H9 (cell line): ENCODE measurements around the gene ADRB1. TPM values are rescaled to one million over a fixed set of nuclear protein-coding genes. Genes with fewer than 3 reads are reported as not detected.

Source experiments
- DNase-seq: peaks from one replicate; pipeline ENCODE4 v3.0.0-alpha.2; 2017
- H2AFZ ChIP-seq: one replicate; pipeline ENCODE4 v1.6.1; 2013; ENCODE audit warnings: mild to moderate bottlenecking, low read length, control low read depth, moderate library complexity
- H2AK5ac ChIP-seq: 2 replicates; pipeline ENCODE4 v1.6.1; 2013; ENCODE audit warnings: low read length, control low read depth, mixed read lengths; ENCODE audit not compliant: insufficient read length
- H2BK120ac ChIP-seq: one replicate; pipeline ENCODE4 v1.6.1; 2013; ENCODE audit warnings: low read depth, mild to moderate bottlenecking, low read length, control low read depth, inconsistent platforms; ENCODE audit not compliant: poor library complexity, severe bottlenecking
- H2BK12ac ChIP-seq: 2 replicates; pipeline ENCODE4 v1.6.1; 2013; ENCODE audit warnings: low read length, control low read depth, mixed read lengths, low read depth; ENCODE audit not compliant: insufficient read length
- H2BK15ac ChIP-seq: 2 replicates; pipeline ENCODE4 v1.6.1; 2013; ENCODE audit warnings: low read depth, low read length, control low read depth
- H2BK20ac ChIP-seq: one replicate; pipeline ENCODE4 v1.6.1; 2013; ENCODE audit warnings: low read depth, mild to moderate bottlenecking, low read length, control low read depth, inconsistent platforms; ENCODE audit not compliant: poor library complexity, severe bottlenecking
- H2BK5ac ChIP-seq: 2 replicates; pipeline ENCODE4 v1.6.1; 2013; ENCODE audit warnings: low read length, control low read depth, mixed read lengths; ENCODE audit not compliant: insufficient read length
- H3K14ac ChIP-seq: 2 replicates; pipeline ENCODE4 v1.6.1; 2013; ENCODE audit warnings: low read length, control low read depth; ENCODE audit not compliant: insufficient read depth
- H3K18ac ChIP-seq: 2 replicates; pipeline ENCODE4 v1.6.1; 2013; ENCODE audit warnings: low read depth, mild to moderate bottlenecking, mixed read lengths, low read length, control low read depth; ENCODE audit not compliant: insufficient read length
- H3K23ac ChIP-seq: 2 replicates; pipeline ENCODE4 v1.6.1; 2013; ENCODE audit warnings: low read length, control low read depth, mixed read lengths, low read depth; ENCODE audit not compliant: insufficient read length
- H3K23me2 ChIP-seq: 2 replicates; pipeline ENCODE4 v1.6.1; 2013; ENCODE audit warnings: low read depth, mild to moderate bottlenecking, mixed read lengths, low read length, control low read depth; ENCODE audit not compliant: insufficient read length, poor library complexity, severe bottlenecking
- H3K27ac ChIP-seq: 2 replicates; pipeline ENCODE4 v1.5.1; 2013; ENCODE audit warnings: low read length, control low read depth, mixed read lengths, low read depth; ENCODE audit not compliant: insufficient read length
- H3K27me3 ChIP-seq: 2 replicates; pipeline ENCODE4 v1.6.1; 2013; ENCODE audit warnings: low read length, control low read depth, inconsistent platforms; ENCODE audit not compliant: insufficient read depth
- H3K4ac ChIP-seq: 2 replicates; pipeline ENCODE4 v1.6.1; 2013; ENCODE audit warnings: low read depth, mild to moderate bottlenecking, control low read depth, inconsistent platforms, low read length, moderate library complexity
- H3K4me1 ChIP-seq: 2 replicates; pipeline ENCODE4 v1.6.1; 2013; ENCODE audit warnings: low read length, control low read depth, inconsistent platforms; ENCODE audit not compliant: insufficient read depth
- H3K4me2 ChIP-seq: 2 replicates; pipeline ENCODE4 v1.6.1; 2013; ENCODE audit warnings: low read length, control low read depth, mixed read lengths; ENCODE audit not compliant: insufficient read length, insufficient read depth
- H3K56ac ChIP-seq: 2 replicates; pipeline ENCODE4 v1.6.1; 2013; ENCODE audit warnings: low read depth, mild to moderate bottlenecking, mixed read lengths, low read length, control low read depth; ENCODE audit not compliant: insufficient read length
- H3K79me1 ChIP-seq: 2 replicates; pipeline ENCODE4 v1.6.1; 2013; ENCODE audit warnings: low read depth, mild to moderate bottlenecking, moderate library complexity, low read length, control low read depth, inconsistent platforms; ENCODE audit not compliant: insufficient read depth, poor library complexity, severe bottlenecking
- H3K79me2 ChIP-seq: 2 replicates; pipeline ENCODE4 v1.6.1; 2013; ENCODE audit warnings: low read length, control low read depth, inconsistent platforms; ENCODE audit not compliant: insufficient read depth
- H3K9ac ChIP-seq: 2 replicates; pipeline ENCODE4 v1.6.1; 2013; ENCODE audit warnings: low read length, control low read depth, mixed read lengths; ENCODE audit not compliant: insufficient read length; ENCODE audit errors: extremely low read depth
- H3K9me3 ChIP-seq: one replicate; pipeline ENCODE4 v1.6.1; 2013; ENCODE audit warnings: low read depth, low read length, inconsistent platforms; ENCODE audit not compliant: control insufficient read depth
- H3T11ph ChIP-seq: one replicate; pipeline ENCODE4 v1.6.1; 2013; ENCODE audit warnings: mild to moderate bottlenecking, low read length, control low read depth, inconsistent platforms
- H4K20me1 ChIP-seq: one replicate; pipeline ENCODE4 v1.6.1; 2013; ENCODE audit not compliant: control insufficient read depth, insufficient read length, insufficient read depth
- H4K5ac ChIP-seq: 2 replicates; pipeline ENCODE4 v1.6.1; 2013; ENCODE audit warnings: low read depth, mild to moderate bottlenecking, mixed read lengths, low read length, control low read depth; ENCODE audit not compliant: insufficient read length
- H4K8ac ChIP-seq: replicated peaks from 2 replicates; pipeline ENCODE4 v1.6.1; 2013; ENCODE audit warnings: low read length, control low read depth, mixed read lengths, low read depth; ENCODE audit not compliant: insufficient read length
- H4K91ac ChIP-seq: 2 replicates; pipeline ENCODE4 v1.6.1; 2013; ENCODE audit warnings: low read depth, mild to moderate bottlenecking, moderate library complexity, mixed read lengths, low read length, control low read depth; ENCODE audit not compliant: insufficient read length
- H3K27ac Mint-ChIP-seq, 3 experiments: 2 replicates in 2 of 3; 3 replicates in 1 of 3; pipeline ENCODE4 v1.8.0; 2020 to 2021; ENCODE audit warnings: mixed read lengths in 3 of 3, mild to moderate bottlenecking in 1 of 3, moderate library complexity in 1 of 3
- H3K27me3 Mint-ChIP-seq: 2 replicates; pipeline ENCODE4 v1.8.0; 2021; ENCODE audit warnings: low read depth, mild to moderate bottlenecking, moderate library complexity, mixed read lengths
- H3K36me3 Mint-ChIP-seq, 3 experiments: 2 replicates in 2 of 3; 3 replicates in 1 of 3; pipeline ENCODE4 v1.8.0; 2020 to 2021; ENCODE audit warnings: low read depth in 3 of 3, mixed read lengths in 3 of 3; ENCODE audit not compliant: insufficient read depth in 1 of 3
- H3K4me1 Mint-ChIP-seq, 2 experiments: 2 replicates each; pipeline ENCODE4 v1.8.0; 2020; ENCODE audit warnings: mixed read lengths in 2 of 2
- H3K4me3 Mint-ChIP-seq, 2 experiments: 2 replicates in 1 of 2; 3 replicates in 1 of 2; pipeline ENCODE4 v1.8.0; 2020 to 2021; ENCODE audit warnings: mild to moderate bottlenecking in 2 of 2, mixed read lengths in 2 of 2, moderate library complexity in 1 of 2
- H3K9me3 Mint-ChIP-seq, 2 experiments: 2 replicates in 1 of 2; 3 replicates in 1 of 2; pipeline ENCODE4 v1.8.0; 2020; ENCODE audit warnings: mild to moderate bottlenecking in 2 of 2, mixed read lengths in 2 of 2, moderate library complexity in 1 of 2
- WGBS: extraction: QIAGEN DNeasy Blood & Tissue Kit; methylation state at CpG from one replicate; pipeline ENCODE4 v1.1.7; 2013; ENCODE audit warnings: missing lambda C conversion rate, low lambda C conversion rate, mixed read lengths; ENCODE audit not compliant: insufficient read length; ENCODE audit errors: extremely low coverage; 5-methylcytosine and 5-hydroxymethylcytosine counted together
- total RNA-seq: library from RNA; stranded (reverse); gene quantifications from 2 replicates; pipeline ENCODE4 v1.2.1, GENCODE V29; 2021
- TF ChIP-seq, protein P1 (sequence below): fragments of 200-600 bp; sonication (generic); conservative IDR thresholded peaks from 3 replicates; pipeline ENCODE4 v1.8.0; 2021; ENCODE audit warnings: antibody characterized with exemption, mild to moderate bottlenecking

ADRB1 gene
- total RNA-seq, 1 experiment from 2014 or later = 0.13 TPM

DNA sequence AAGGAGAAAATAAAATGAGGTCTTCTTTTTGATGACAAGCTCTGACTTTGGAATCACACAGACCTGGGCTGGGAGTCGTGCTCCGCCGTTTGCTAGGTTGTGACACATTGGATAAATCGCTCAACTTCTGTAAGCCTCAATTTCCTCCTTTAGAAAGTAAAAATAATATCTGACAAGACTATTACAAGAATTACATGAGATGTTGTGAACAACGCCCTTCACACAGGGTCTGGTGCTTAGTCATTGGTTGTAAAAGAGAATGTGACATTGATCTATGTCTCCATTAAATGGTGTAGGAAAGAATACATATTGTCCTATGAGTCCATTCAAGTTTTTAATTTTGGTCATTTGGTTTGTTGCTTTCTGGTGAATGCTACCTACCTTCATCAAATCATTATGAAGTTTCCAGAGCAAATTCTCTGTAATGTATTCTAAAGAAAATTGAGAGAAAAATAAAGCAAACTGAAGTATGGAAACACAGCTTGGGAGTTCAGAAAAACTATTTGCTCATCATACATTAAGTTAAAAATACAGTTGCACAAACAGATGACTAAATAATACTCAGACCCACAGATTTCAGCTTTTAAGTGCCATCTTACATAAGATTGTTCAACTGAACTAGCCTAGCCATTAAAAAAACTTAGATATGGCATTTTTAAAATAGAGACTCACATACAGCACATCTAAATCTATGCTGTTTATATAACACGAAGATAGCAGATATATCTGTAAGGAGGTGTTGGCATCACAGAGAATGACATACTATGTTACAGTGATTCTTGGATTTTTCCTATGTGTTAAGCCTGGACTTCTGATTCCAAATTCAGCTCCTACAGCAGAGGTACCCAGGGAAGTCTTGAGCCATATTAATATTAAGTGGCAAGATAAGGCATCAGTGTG is 12.3 kb upstream of the ADRB1 start:
- no peak overlapping the region for H2AK5ac ChIP-seq
- H3K4me2 ChIP-seq = no peak overlapping the region
- H3K4me1 Mint-ChIP-seq = peaks cover 0 to 6% of the 10 kb centered on the region in 2 experiments; a peak in 3 of 4 replicates
- no peak overlapping the region for H4K5ac ChIP-seq
- no peaks in the 10 kb centered on the region; the same call in 1 of the 2 replicates for H3K27me3 ChIP-seq
- H3K14ac ChIP-seq = no peak overlapping the region
- WGBS = no CpG with 5 or more reads among the region's 6 CpGs
- no peak overlapping the region for H4K8ac ChIP-seq
- H3K18ac ChIP-seq = no peak overlapping the region
- H2BK5ac ChIP-seq = no peak overlapping the region
- H3T11ph ChIP-seq = no peak overlapping the region
- TF ChIP-seq, protein P1, sequence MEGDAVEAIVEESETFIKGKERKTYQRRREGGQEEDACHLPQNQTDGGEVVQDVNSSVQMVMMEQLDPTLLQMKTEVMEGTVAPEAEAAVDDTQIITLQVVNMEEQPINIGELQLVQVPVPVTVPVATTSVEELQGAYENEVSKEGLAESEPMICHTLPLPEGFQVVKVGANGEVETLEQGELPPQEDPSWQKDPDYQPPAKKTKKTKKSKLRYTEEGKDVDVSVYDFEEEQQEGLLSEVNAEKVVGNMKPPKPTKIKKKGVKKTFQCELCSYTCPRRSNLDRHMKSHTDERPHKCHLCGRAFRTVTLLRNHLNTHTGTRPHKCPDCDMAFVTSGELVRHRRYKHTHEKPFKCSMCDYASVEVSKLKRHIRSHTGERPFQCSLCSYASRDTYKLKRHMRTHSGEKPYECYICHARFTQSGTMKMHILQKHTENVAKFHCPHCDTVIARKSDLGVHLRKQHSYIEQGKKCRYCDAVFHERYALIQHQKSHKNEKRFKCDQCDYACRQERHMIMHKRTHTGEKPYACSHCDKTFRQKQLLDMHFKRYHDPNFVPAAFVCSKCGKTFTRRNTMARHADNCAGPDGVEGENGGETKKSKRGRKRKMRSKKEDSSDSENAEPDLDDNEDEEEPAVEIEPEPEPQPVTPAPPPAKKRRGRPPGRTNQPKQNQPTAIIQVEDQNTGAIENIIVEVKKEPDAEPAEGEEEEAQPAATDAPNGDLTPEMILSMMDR = no peak
- H3K79me1 ChIP-seq = no peaks in the 10 kb centered on the region
- H3K27me3 Mint-ChIP-seq = peaks cover 6% of the 10 kb centered on the region
- no peaks in the 10 kb centered on the region for H3K4me1 ChIP-seq
- no peak overlapping the region for H2BK20ac ChIP-seq
- no peak overlapping the region for H2BK12ac ChIP-seq
- no peak overlapping the region for H2BK15ac ChIP-seq
- no peak overlapping the region for H3K27ac ChIP-seq
- H2BK120ac ChIP-seq = no peak overlapping the region
- no peak overlapping the region for H3K27ac Mint-ChIP-seq
- no peaks in the 10 kb centered on the region for H3K36me3 Mint-ChIP-seq
- H3K79me2 ChIP-seq = no peaks in the 10 kb centered on the region
- H3K9me3 ChIP-seq = no peaks in the 10 kb centered on the region
- H3K4me3 Mint-ChIP-seq = no peak overlapping the region
- H4K20me1 ChIP-seq = no peaks in the 10 kb centered on the region
- H3K9me3 Mint-ChIP-seq = no peaks in the 10 kb centered on the region
- H3K4ac ChIP-seq = no peak overlapping the region
- no peak overlapping the region for H3K9ac ChIP-seq
- H2AFZ ChIP-seq = no peak overlapping the region
- H3K56ac ChIP-seq = no peak overlapping the region
- DNase-seq = no peak
- H3K23me2 ChIP-seq = no peaks in the 10 kb centered on the region
- H4K91ac ChIP-seq = no peak overlapping the region
- H3K23ac ChIP-seq = no peak overlapping the region
